ENCODE data around the gene SIGLEC15.

DNA sequence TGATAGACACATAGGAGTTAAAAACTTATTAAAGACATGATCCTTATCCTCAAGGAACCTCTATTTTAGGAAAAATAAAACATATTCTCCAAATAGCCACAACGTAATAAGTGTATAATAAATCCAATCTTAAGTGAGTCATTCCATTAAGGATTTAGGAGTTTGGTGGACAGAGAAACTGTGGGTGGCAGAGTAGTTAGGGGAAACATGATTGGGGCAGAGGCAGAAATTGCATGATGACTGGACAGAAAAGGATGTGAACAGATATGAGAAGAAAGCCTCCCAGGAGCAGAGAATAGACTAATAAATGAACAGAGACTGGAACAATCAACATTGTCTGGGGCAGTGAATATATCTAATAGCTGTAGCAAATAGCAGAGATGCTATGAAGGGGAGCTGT, 48.1 kb upstream of the SIGLEC15 start:
- TF ChIP-seq, protein P1, sequence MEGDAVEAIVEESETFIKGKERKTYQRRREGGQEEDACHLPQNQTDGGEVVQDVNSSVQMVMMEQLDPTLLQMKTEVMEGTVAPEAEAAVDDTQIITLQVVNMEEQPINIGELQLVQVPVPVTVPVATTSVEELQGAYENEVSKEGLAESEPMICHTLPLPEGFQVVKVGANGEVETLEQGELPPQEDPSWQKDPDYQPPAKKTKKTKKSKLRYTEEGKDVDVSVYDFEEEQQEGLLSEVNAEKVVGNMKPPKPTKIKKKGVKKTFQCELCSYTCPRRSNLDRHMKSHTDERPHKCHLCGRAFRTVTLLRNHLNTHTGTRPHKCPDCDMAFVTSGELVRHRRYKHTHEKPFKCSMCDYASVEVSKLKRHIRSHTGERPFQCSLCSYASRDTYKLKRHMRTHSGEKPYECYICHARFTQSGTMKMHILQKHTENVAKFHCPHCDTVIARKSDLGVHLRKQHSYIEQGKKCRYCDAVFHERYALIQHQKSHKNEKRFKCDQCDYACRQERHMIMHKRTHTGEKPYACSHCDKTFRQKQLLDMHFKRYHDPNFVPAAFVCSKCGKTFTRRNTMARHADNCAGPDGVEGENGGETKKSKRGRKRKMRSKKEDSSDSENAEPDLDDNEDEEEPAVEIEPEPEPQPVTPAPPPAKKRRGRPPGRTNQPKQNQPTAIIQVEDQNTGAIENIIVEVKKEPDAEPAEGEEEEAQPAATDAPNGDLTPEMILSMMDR (IDR thresholded peaks at IDR 0.05) = no peak
- TF ChIP-seq EP300 (IDR thresholded peaks at IDR 0.05) (no peak), RAD21 (conservative IDR thresholded peaks at IDR 0.05 in 1 of 2, IDR thresholded peaks at IDR 0.05 in 1 of 2) (no peak), POLR2A (IDR thresholded peaks at IDR 0.05; ENCODE audit: low read length) (no peak), JUN (IDR thresholded peaks at IDR 0.05) (no peak), ZC3H11A (IDR thresholded peaks at IDR 0.05) (no peak), RARB (CRISPR knock-in tag; IDR thresholded peaks at IDR 0.05) (no peak)
- TF ChIP-seq, protein P2, sequence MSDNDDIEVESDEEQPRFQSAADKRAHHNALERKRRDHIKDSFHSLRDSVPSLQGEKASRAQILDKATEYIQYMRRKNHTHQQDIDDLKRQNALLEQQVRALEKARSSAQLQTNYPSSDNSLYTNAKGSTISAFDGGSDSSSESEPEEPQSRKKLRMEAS (IDR thresholded peaks at IDR 0.05) = no peak
